SK-N-SH (cell line): ENCODE data around the gene ACSM2A.

Experiments used
- CHD2 ChIP-seq: fragments of 150-350 bp; IDR thresholded peaks from 2 replicates; pipeline ENCODE4 v1.6.1; 2018; ENCODE audit warnings: low read length; ENCODE audit not compliant: partially characterized antibody
- CTCF ChIP-seq: fragments of 200-600 bp; sonication (generic); IDR thresholded peaks from 2 replicates; pipeline ENCODE4 v1.6.1; 2017; ENCODE audit warnings: antibody characterized with exemption, mild to moderate bottlenecking, moderate library complexity
- EP300 ChIP-seq, 2 experiments: IDR thresholded peaks; 2 replicates each; pipeline versions ENCODE4 v1.4.0 to v1.6.1; 2012; ENCODE audit warnings: borderline replicate concordance in 1 of 2, low read depth in 1 of 2, low read length in 1 of 2
- NRF1 ChIP-seq: IDR thresholded peaks from 2 replicates; pipeline ENCODE4 v1.6.1; 2012; ENCODE audit warnings: low read depth, mild to moderate bottlenecking, low read length
- TCF12 ChIP-seq: IDR thresholded peaks from 2 replicates; pipeline ENCODE4 v1.4.0; 2012
- USF2 ChIP-seq: fragments of 150-350 bp; IDR thresholded peaks from 2 replicates; pipeline ENCODE4 v1.6.1; 2017; ENCODE audit warnings: antibody characterized with exemption, low read length, low read depth, borderline replicate concordance

DNA sequence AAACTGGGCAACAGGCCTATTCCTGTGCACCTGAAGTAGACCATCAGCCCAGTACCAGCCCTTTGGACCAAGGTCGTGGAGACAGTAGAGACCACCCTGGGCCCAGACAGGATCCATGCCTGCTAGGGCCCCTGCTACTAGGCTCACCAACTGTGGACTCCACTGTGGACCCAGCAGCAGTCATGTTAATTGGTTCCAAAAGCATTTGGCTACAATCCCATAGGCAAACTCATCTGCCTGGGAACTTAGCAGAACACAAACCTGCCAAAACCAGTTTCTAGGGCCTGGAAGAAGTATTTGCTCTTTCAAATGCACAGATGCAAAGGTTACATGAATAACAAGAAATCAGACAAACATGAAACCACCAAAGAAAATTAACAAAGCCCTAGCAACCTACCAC is 53.1 kb downstream of the ACSM2A start:
- TF ChIP-seq CTCF (no peak), EP300 (IDR thresholded peaks at IDR 0.05; ENCODE audit: borderline replicate concordance in 1 of 2, low read depth in 1 of 2, low read length in 1 of 2) (no peak), USF2 (no peak), NRF1 (no peak), TCF12 (no peak), CHD2 (no peak)
